HFF-Myc (cell line): ENCODE data around the gene NAA80.
A peak's percentile ranks its signal among the peaks of the same experiment; 100 is the strongest.

Experiments
- DNase-seq: peaks from one replicate; pipeline ENCODE4 v3.0.0-alpha.2; 2011; ENCODE audit warnings: low read depth; ENCODE audit errors: extremely low read depth
- H3K4me3 ChIP-seq: replicated peaks from 2 replicates; pipeline ENCODE4 v1.5.1; 2011; ENCODE audit warnings: low read depth, mild to moderate bottlenecking, control low read depth, low read length
- TF ChIP-seq, protein P1 (sequence below): IDR thresholded peaks from 2 replicates; pipeline ENCODE4 v1.5.1; 2012; ENCODE audit warnings: mild to moderate bottlenecking, low read depth, low read length, control low read depth; ENCODE audit errors: missing control alignments

NAA80 gene

DNA sequence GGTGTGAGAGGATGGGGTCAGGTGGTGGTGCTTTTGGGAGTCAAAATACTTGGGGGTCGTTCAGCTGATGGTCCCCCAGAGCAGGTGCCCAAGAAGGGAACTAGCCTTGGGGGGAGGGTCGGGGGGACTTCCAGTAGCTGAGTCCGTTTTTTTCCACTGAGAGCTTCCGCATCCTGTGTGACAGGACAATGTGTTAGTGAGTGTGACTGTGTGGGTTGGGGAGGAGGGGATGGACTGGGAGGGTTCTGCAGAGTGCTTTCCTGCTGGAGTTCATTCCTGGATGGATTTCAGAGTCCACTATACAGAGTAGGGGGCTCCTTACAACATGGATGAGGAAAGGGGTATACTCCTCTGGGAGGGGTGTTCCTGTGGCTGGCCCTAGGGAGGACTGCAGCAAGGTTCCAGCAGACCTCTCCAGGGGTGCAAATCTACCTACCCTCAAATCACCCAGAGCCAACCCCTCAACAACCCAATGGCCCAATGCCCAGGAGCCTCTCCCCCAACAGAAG is 23.9 kb upstream of the NAA80 start:
- no peak overlapping the region for H3K4me3 ChIP-seq
- TF ChIP-seq, protein P1, sequence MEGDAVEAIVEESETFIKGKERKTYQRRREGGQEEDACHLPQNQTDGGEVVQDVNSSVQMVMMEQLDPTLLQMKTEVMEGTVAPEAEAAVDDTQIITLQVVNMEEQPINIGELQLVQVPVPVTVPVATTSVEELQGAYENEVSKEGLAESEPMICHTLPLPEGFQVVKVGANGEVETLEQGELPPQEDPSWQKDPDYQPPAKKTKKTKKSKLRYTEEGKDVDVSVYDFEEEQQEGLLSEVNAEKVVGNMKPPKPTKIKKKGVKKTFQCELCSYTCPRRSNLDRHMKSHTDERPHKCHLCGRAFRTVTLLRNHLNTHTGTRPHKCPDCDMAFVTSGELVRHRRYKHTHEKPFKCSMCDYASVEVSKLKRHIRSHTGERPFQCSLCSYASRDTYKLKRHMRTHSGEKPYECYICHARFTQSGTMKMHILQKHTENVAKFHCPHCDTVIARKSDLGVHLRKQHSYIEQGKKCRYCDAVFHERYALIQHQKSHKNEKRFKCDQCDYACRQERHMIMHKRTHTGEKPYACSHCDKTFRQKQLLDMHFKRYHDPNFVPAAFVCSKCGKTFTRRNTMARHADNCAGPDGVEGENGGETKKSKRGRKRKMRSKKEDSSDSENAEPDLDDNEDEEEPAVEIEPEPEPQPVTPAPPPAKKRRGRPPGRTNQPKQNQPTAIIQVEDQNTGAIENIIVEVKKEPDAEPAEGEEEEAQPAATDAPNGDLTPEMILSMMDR: no peak
- DNase-seq: no peak

DNA sequence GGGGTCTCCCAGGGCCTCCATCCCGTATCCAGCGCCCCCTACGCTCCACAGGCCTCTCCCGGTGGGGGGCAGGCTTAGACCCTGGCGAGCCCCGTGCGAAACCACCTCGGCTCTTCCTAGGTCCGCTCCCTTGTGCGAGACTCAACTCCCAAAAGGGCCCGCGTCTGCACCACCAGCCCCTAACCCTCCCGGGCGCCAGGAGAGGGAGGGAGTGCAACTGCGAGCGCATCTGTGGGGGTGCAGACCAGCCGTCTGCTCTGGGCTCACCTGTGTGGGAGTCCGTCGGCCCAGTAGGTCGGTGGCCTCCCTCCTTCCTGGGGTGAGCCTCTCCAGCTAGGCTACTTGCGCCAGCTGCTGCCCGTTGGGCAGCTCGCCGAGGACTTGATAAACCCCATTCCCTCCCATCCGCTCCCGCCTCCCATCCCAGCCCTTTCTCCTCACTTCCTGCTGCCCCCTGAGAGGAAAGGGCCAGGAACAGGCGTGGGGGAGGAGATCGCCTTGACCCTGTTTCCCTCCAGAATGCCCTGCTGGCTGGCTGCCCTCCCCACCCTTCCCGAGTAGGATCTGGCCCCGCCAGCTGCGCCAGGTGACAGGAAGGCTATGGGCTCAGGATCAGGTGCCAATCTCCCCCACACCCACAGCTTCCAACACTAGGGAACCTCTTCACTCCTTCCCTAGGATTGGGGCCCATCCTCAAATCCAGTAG is 23.3 kb upstream of the NAA80 start, which contains the start of gene HYAL2:
Gene HYAL2, minus strand, starts transcription at position 360 of the 706 bp plus-strand sequence. CDS start 2,256 bp downstream, outside the sequence.
- no peak for DNase-seq
- peak within 1 kb of the TSS; percentile 86 for H3K4me3 ChIP-seq
- TF ChIP-seq, protein P1: no peak

DNA sequence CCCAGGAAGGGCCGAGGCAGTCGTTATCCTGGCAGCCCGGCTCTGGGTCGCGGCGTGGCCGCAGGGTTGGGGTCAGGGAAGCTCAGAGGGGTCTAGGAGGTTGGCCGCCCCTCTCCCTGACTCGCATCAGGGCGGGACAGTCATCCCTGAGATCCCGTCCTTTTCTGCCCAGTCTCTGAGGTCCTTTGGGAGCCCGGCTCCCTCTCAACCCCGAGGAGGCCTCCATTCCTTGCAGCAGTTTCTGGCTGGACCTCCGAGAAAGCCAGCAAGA is 22.8 kb upstream of the NAA80 start:
- TF ChIP-seq, protein P1: no peak
- H3K4me3 ChIP-seq: peak overlapping the region; percentile 86
- DNase-seq: no peak

DNA sequence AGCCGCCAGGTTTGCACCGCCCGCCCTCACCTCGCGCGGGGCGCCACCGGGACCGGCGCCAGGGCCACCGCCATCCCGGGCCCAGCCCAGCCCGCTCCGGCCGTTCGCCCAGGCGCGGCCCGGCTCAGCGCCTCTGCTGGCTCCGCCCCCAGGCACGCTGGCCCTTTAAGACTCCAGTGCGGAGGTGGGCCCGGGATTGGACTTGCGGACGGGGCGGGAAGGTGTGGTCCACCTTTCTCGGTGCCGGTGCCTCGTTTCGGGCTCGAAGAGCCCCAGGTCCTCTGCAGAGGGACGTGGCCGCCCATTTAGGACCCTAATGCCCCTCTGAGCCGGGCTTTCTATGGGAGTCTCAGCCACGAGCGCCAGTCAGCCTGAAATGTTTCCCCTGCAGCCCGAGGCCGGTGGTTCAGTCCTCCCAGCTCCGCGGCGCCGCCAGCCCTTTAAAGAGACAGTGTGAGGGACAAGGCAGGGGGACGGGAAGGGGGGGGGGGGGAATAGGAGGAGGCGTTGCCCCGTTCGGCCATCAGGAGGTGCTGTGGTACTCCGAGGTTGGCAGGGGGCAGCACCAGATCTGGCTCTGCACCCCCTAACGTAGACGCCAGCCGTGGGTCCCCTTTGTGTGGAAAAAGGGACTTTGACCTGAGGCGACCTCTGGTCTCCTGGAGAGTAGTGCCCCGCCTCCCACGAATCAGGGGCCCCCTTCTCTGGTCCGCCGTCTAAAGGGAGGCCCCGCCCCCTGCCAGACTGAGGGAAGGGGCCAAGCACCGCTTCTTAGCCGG is 22.3 kb upstream of the NAA80 start:
- DNase-seq: no peak
- TF ChIP-seq, protein P1: peak; percentile 39
- H3K4me3 ChIP-seq: peak overlapping the region; percentile 86

DNA sequence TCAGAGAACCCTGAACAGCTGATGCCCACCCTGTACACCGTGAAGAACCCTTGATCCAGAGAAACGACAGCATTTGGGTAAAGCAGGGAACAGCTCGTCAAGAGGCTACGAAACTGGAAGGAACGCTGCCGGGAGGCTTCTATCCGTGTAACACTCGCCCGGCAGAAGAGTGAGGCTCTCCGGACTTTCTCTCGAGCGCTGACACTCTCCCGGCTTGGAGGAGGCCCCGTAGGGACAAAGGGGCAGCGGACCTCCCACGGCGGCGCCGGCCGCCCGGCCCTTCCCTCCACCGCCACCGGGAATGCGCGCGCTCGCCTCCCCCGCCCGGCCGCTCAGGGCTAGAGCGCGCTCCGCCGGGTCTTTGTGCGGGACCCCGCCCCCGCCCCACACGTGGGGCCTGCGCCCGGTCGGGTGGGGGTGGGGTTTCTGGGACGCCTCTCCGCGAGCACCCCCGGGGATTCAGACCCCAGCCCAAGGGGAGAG is 21.7 kb upstream of the NAA80 start:
- TF ChIP-seq, protein P1: no peak
- no peak for DNase-seq

DNA sequence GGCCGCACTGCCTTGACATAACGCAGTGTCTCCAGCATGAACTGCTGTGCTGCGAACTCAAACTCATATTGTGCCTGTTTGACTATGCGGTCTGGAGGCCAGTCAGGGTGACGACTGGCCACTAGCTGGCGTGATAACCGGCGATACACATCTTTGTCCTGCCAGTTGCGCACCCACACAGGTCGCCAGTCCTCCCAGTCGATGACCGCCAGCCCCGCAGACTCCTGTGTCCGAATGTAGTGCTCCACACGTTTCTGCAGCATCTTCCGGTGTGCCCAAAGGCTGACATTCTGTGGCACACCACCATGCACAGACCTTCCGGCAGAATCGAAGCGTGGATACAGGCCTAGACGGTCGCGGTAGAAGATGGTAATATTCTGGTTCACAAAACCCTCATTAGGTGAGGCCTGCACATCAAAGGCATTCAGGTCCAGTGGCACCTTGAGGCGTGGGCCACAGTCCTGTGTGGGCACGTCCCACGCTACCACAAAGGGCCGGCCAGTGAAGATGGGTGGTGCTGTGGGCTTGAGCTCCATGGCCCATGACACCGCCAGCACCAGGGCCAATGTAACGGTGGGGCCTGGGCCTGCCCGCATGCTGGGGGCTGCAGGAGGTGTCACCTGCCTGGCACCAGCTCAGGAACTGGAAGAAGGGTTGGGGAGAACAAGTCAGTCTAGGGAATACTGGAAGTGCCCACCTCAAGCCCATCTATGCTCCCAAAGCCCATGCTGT is 20.9 kb upstream of the NAA80 start:
- DNase-seq: no peak
- peak overlapping the region; percentile 86 for H3K4me3 ChIP-seq
- TF ChIP-seq, protein P1: no peak

More for the DNA sequence above, 21.7 kb upstream of the NAA80 start:
- H3K4me3 ChIP-seq: peak overlapping the region; percentile 86
